GM12873 (cell line): ENCODE results near the gene RAPGEF3.

ENCODE experiments used
- TF ChIP-seq, protein P1 (sequence below): IDR thresholded peaks from 2 replicates; pipeline ENCODE4 v1.5.1; 2012; ENCODE audit warnings: low read depth, mild to moderate bottlenecking, moderate library complexity, low read length, control low read depth; ENCODE audit not compliant: insufficient read depth; ENCODE audit errors: missing control alignments

Gene RAPGEF3

DNA sequence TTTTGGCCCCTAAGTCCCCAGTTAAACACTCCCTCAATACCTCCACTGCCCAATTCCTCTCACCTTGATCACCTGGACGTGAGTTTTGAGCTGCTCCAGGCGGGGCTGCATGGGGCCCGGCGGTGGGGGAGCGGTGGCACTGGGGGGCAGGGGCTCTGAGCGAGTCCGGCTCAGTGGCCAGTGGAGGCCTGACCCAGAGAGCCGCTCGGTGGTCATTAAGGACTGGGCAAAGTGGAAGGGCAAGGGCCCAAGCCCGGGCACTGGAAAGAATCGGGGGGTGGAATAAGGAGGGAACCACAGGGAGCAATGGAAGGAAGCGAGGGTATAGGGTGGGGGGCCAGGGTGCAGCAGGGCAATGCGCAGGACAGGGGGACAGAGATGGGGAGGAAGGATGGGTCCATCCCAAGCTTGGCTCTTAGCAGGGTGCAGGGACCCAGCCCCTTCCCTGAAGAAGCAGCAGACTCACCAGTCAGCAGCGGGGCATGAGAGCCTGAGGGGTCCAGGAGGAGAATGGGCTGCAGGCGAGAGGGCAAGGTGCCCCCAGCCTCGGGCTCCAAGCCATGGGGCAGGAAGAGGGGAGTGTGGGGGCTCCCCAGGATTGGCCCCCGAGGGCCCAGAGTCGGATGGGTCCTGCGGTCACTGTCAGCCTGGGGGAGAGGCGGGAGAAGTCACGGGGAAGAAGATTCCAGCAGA is 36.6 kb upstream of the RAPGEF3 start:
- TF ChIP-seq, protein P1, sequence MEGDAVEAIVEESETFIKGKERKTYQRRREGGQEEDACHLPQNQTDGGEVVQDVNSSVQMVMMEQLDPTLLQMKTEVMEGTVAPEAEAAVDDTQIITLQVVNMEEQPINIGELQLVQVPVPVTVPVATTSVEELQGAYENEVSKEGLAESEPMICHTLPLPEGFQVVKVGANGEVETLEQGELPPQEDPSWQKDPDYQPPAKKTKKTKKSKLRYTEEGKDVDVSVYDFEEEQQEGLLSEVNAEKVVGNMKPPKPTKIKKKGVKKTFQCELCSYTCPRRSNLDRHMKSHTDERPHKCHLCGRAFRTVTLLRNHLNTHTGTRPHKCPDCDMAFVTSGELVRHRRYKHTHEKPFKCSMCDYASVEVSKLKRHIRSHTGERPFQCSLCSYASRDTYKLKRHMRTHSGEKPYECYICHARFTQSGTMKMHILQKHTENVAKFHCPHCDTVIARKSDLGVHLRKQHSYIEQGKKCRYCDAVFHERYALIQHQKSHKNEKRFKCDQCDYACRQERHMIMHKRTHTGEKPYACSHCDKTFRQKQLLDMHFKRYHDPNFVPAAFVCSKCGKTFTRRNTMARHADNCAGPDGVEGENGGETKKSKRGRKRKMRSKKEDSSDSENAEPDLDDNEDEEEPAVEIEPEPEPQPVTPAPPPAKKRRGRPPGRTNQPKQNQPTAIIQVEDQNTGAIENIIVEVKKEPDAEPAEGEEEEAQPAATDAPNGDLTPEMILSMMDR: no peak

- TF ChIP-seq, protein P1: no peak
These were observed 36.0 kb upstream of the RAPGEF3 start for GRCh38 chr12:47794679-47795078.

DNA sequence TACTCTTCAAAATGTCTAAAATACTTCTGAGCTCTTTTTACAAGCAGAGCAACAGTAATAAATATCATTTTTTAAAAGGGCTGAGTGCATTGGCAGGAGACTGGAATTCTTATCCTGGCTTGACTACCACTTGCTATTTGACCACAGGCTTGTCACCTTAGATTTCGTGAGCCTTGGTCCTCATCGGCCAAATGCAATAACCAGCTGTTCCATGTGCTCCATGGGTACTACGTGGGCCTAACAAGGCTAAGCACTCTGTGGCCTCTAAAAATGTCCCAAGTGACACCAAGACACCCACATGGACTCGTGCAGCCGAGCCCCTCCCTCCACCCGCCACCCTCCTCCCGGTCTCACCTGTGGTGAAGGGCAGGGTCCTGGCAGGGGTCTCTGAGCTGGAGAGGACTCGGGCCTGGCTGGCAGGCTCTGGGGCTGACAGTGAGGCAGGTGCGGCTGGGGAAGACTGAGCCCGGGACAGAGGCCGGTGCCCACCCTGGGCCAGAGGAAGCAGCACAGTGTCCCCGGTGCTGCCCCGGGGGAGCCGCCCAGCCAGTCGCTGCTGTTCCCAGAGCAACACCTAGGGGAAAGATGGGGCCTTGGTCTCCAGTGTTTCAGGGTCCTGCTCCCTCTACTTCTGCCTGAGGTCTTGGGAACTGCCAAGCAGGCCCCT is 34.5 kb upstream of the RAPGEF3 start:
- TF ChIP-seq, protein P1: no peak

DNA sequence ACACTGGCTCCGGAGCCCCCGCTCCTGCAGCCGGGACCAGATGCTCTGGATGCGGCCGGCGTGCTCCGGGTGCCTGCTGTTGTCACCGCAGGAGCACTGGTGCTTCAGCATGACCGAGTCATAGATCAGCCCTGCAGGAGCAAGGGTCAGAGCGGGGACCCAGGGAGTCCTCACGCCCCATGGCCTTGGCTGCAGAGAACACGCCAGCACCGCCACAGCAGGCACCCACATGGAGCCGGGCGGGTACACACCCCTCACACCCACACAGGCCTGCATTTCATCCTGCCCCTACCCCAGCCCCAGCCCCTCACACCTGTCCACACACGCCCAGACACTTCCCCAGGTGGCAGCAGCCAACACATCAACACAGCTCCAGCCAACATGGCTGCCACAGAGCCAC is 33.2 kb upstream of the RAPGEF3 start:
- TF ChIP-seq, protein P1: no peak

DNA sequence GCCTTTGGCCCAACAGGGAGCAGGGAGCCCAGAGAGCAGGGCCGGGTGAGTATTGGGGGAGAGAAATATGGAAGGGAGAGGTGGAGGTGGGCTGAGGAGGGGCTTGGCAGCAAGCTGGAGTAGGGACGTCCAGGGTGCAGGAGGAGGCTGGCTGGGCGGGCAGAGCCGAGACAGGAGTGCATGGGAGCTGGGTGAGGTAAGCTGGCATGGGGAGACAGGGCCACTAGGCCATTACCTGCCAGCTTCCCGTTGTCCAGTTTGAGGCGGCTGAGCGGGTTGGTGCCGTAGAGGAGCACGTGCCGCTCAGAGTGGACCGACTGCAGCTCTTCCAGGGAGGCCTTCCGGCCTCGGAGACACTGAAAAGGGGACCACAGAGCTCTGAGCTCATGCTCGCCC is 32.7 kb upstream of the RAPGEF3 start:
- TF ChIP-seq, protein P1: no peak

DNA sequence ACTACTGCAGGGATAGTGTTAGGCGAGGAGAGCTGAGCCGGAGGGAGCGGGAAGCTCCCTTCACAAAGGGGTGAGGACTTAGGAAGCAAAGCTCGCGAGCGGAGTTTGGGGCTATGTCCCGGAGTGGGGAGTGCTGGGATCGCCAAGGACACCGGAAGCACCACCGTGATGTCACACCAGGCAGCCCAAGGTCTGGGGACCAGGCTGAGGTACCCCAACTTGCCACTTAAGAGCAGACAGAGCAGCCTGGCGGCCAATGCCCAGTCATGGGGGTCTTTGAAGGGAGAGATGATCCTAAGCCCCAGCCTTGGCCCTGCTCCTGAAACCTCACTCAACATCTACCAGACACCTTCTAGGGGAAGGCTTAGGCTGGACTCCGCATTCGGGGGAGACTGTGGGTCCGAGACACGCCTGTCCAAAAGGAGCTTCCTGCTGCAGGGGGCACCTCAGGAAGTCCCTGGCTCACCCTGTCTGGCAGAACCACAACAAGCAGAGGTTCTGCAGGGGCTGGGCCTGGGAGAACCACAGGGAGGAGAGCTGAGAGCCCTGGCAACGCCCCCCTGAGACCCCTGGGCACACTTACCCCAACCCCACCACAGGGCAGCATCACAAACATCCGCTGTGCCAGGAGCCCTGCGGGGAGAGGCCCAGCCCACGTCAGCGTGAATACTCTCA is 32.1 kb upstream of the RAPGEF3 start:
- TF ChIP-seq, protein P1: no peak
